A549 (cell line): ENCODE data around the gene MAPK8IP3. TPM values are rescaled to one million over a fixed set of nuclear protein-coding genes. Genes with fewer than 3 reads are reported as not detected.
A peak's percentile ranks its signal among the peaks of the same experiment; 100 is the strongest.

Experiments used
- ATAC-seq, 2 experiments: fragments of 200-7000 bp in 1 of 2; fragments of >200 bp in 1 of 2; cut with Nextera tagmentation in 1 of 2; cut with Tn5 transposase in 1 of 2; 3 replicates each; pipeline versions ENCODE4 v1.8.0 to v1.9.1; 2018 to 2020; ENCODE audit warnings: mild to moderate bottlenecking in 1 of 2, moderate library complexity in 1 of 2
- CTCF ChIA-PET: fragments of 300-600 bp; sonication (Branson Sonifier 250); formaldehyde crosslinking; extraction: SDS; loops from one replicate; lab custom pipeline; 2021; ENCODE audit warnings: antibody characterized with exemption, inconsistent platforms; lab: Yijun Ruan, JAX
- POLR2A ChIA-PET: fragments of 350-600 bp; formaldehyde crosslinking; extraction: SDS; loops from one replicate; lab custom pipeline; 2021; ENCODE audit warnings: antibody characterized with exemption, inconsistent platforms; lab: Yijun Ruan, JAX
- DNase-seq, 2 experiments: peaks; one replicate each; pipeline versions ENCODE4 v3.0.0 to v3.0.0-alpha.2; 2011 to 2016; ENCODE audit warnings: low read depth in 1 of 2, low spot score in 1 of 2
- FAIRE-seq: peaks from 2 replicates; lab custom pipeline; 2011; peaks lifted over from hg19 to GRCh38; lab: Jason Lieb, UNC
- H3K27ac ChIP-seq, 2 experiments: fragments of >200 bp; sonication (Bioruptor Twin); formaldehyde crosslinking; 3 replicates each; pipeline ENCODE4 v1.5.1; 2016 to 2017
- H3K4me1 ChIP-seq: fragments of >200 bp; sonication (Bioruptor Twin); formaldehyde crosslinking; 3 replicates; pipeline ENCODE4 v1.6.1; 2016
- H3K4me2 ChIP-seq: fragments of >200 bp; sonication (Bioruptor Twin); formaldehyde crosslinking; 3 replicates; pipeline ENCODE4 v1.6.1; 2016
- H3K4me3 ChIP-seq: fragments of >200 bp; sonication (Bioruptor Twin); formaldehyde crosslinking; 3 replicates; pipeline ENCODE4 v1.5.1; 2016
- H3K9me3 ChIP-seq: fragments of >200 bp; sonication (Bioruptor Twin); formaldehyde crosslinking; 3 replicates; pipeline ENCODE4 v1.6.1; 2016
- BHLHE40 ChIP-seq: IDR thresholded peaks from 2 replicates; pipeline ENCODE4 v1.6.1; 2012; ENCODE audit warnings: low read depth, low read length, inconsistent platforms
- CHD2 ChIP-seq: fragments of 150-350 bp; IDR thresholded peaks from 2 replicates; pipeline ENCODE4 v1.6.1; 2014; ENCODE audit warnings: low read length; ENCODE audit not compliant: partially characterized antibody
- EHF ChIP-seq: fragments of 250-450 bp; sonication (Bioruptor Pico); IDR thresholded peaks from 2 replicates; pipeline ENCODE4 v1.5.0; 2020; ENCODE audit warnings: mild to moderate bottlenecking
- EHMT2 ChIP-seq: fragments of 200-600 bp; sonication (generic); IDR thresholded peaks from 2 replicates; pipeline ENCODE4 v1.6.1; 2016; ENCODE audit warnings: antibody characterized with exemption, low read depth, mild to moderate bottlenecking, moderate library complexity
- ELK1 ChIP-seq: fragments of 150-350 bp; IDR thresholded peaks from 2 replicates; pipeline ENCODE4 v1.6.1; 2014; ENCODE audit warnings: low read depth, mild to moderate bottlenecking, low read length
- ESRRA ChIP-seq: fragments of 150-350 bp; IDR thresholded peaks from 2 replicates; pipeline ENCODE4 v1.6.1; 2014; ENCODE audit warnings: mild to moderate bottlenecking, low read length, borderline replicate concordance
- FOSB ChIP-seq: fragments of 250-450 bp; sonication (Bioruptor Pico); IDR thresholded peaks from 2 replicates; pipeline ENCODE4 v1.5.0; 2020; ENCODE audit warnings: mild to moderate bottlenecking, moderate library complexity
- FOXS1 ChIP-seq: fragments of 250-450 bp; sonication (Bioruptor Pico); IDR thresholded peaks from 2 replicates; pipeline ENCODE4 v1.5.0; 2020; ENCODE audit warnings: mild to moderate bottlenecking, moderate library complexity
- GATA3 ChIP-seq: IDR thresholded peaks from 2 replicates; pipeline ENCODE4 v1.6.1; 2012; ENCODE audit warnings: borderline replicate concordance
- KDM1A ChIP-seq: fragments of 200-600 bp; sonication (generic); IDR thresholded peaks from 2 replicates; pipeline ENCODE4 v1.6.1; 2016; ENCODE audit warnings: low read depth, mild to moderate bottlenecking
- MAX ChIP-seq: IDR thresholded peaks from 2 replicates; pipeline ENCODE4 v1.6.1; 2012
- NFE2L2 ChIP-seq: fragments of 150-350 bp; conservative IDR thresholded peaks from 2 replicates; pipeline ENCODE4 v1.6.1; 2014; ENCODE audit warnings: low read length
- PBX3 ChIP-seq: IDR thresholded peaks from 2 replicates; pipeline ENCODE4 v1.6.1; 2012
- PHF8 ChIP-seq: fragments of 200-600 bp; sonication (generic); IDR thresholded peaks from 2 replicates; pipeline ENCODE4 v1.6.1; 2016; ENCODE audit warnings: low read depth, mild to moderate bottlenecking, antibody characterized with exemption, moderate library complexity, borderline replicate concordance
- RARB ChIP-seq: fragments of 250-450 bp; sonication (Bioruptor Pico); IDR thresholded peaks from 2 replicates; pipeline ENCODE4 v1.8.0; 2021; ENCODE audit warnings: mild to moderate bottlenecking, moderate library complexity
- RCOR1 ChIP-seq: fragments of 150-350 bp; IDR thresholded peaks from 2 replicates; pipeline ENCODE4 v1.6.1; 2014; ENCODE audit warnings: antibody characterized with exemption, low read length, low read depth
- RFX5 ChIP-seq: fragments of 450-650 bp; IDR thresholded peaks from 2 replicates; pipeline ENCODE4 v1.7.1; 2014; ENCODE audit warnings: antibody characterized with exemption, mild to moderate bottlenecking, moderate library complexity
- RNF2 ChIP-seq: fragments of 200-600 bp; sonication (generic); IDR thresholded peaks from 2 replicates; pipeline ENCODE4 v1.6.1; 2016; ENCODE audit warnings: low read depth, mild to moderate bottlenecking, antibody characterized with exemption, moderate library complexity, borderline replicate concordance
- SMC3 ChIP-seq: fragments of >200 bp; sonication (Bioruptor Twin); formaldehyde crosslinking; IDR thresholded peaks from 3 replicates; pipeline ENCODE4 v1.6.1; 2018; ENCODE audit warnings: inconsistent platforms
- SREBF2 ChIP-seq: fragments of 450-650 bp; IDR thresholded peaks from 2 replicates; pipeline ENCODE4 v1.6.1; 2014; ENCODE audit warnings: mild to moderate bottlenecking, moderate library complexity
- TFCP2L1 ChIP-seq: fragments of 250-450 bp; sonication (Bioruptor Pico); IDR thresholded peaks from 2 replicates; pipeline ENCODE4 v1.5.0; 2021; ENCODE audit warnings: mild to moderate bottlenecking
- TP53 ChIP-seq: fragments of 250-450 bp; sonication (Bioruptor Pico); IDR thresholded peaks from 2 replicates; pipeline ENCODE4 v1.5.0; 2021; ENCODE audit warnings: mild to moderate bottlenecking, moderate library complexity
- USF2 ChIP-seq: fragments of 450-650 bp; IDR thresholded peaks from 2 replicates; pipeline ENCODE4 v1.6.1; 2014; ENCODE audit warnings: antibody characterized with exemption
- ZC3H11A ChIP-seq: fragments of 450-650 bp; IDR thresholded peaks from 2 replicates; pipeline ENCODE4 v1.6.1; 2014; ENCODE audit warnings: antibody characterized with exemption, mild to moderate bottlenecking
- ZFP36 ChIP-seq: fragments of 450-650 bp; IDR thresholded peaks from 2 replicates; pipeline ENCODE4 v1.6.1; 2014; ENCODE audit warnings: borderline replicate concordance; ENCODE audit not compliant: partially characterized antibody
- ZNF302 ChIP-seq: fragments of 250-450 bp; sonication (Bioruptor Pico); IDR thresholded peaks from 2 replicates; pipeline ENCODE4 v1.9.0; 2021; ENCODE audit warnings: inconsistent platforms, mild to moderate bottlenecking, moderate library complexity
- ZSCAN20 ChIP-seq: fragments of 250-450 bp; sonication (Bioruptor Pico); IDR thresholded peaks from 2 replicates; pipeline ENCODE4 v1.8.0; 2022; ENCODE audit warnings: mild to moderate bottlenecking, moderate library complexity
- WGBS: methylation state at CpG from one replicate; pipeline ENCODE4 v1.1.6; 2017; ENCODE audit errors: missing lambda C conversion rate; 5-methylcytosine and 5-hydroxymethylcytosine counted together
- polyA plus RNA-seq, 4 experiments: library from polyadenylated mRNA; depleted of rRNA in 3 of 4; stranded (reverse); fragments of >200 nt; fragmentation: RNase III in 1 of 4; extraction: RNeasy Plus Mini Kit Qiagen cat#74134 plus additional on column Dnase treatment in 1 of 4; gene quantifications; 2 replicates in 3 of 4; 3 replicates in 1 of 4; pipeline ENCODE4 v1.2.3, GENCODE V29; 2011 to 2017

The MAPK8IP3 gene
- polyA plus RNA-seq, 2 of the 4 experiments (the other 2 are of a cell fraction): 12.0 to 53.3 TPM

- no peak for TF ChIP-seq SMC3
- TF ChIP-seq ESRRA: no peak
- no peak for TF ChIP-seq RCOR1
- TF ChIP-seq RARB (CRISPR knock-in tag): no peak
- no peak for TF ChIP-seq NFE2L2
- TF ChIP-seq GATA3: no peak
- TF ChIP-seq FOXS1 (CRISPR knock-in tag): no peak
- TF ChIP-seq FOSB: no peak
- TF ChIP-seq PBX3: no peak
- TF ChIP-seq CHD2: no peak
- TF ChIP-seq BHLHE40: no peak
- TF ChIP-seq ELK1: no peak
- TF ChIP-seq ZNF302 (CRISPR knock-in tag): no peak
- TF ChIP-seq, all 56 proteins: peak for 0
- Histone ChIP-seq H3K4me2 (no peak overlapping the region), H3K4me1 (peaks cover 17% of the 10 kb centered on the region), H3K9me3 (no peaks in the 10 kb centered on the region), H3K4me3 (no peak overlapping the region), H3K27ac (no peak overlapping the region)
- DNase-seq: no peak
- no peak for FAIRE-seq
- POLR2A ChIA-PET: interaction anchor here (1.2 kb wide), 1 partner anchor 33 kb away, joined by 4 read pairs; the partner anchor contains the start of gene MAPK8IP3
- 96% methylated on average over 26 of the region's 26 CpGs for WGBS
- CTCF ChIA-PET: interaction anchor here (0.7 to 7.3 kb wide), 3 partner anchors 21 to 92 kb away, joined by 3 to 63 read pairs (median 4); partner anchors contain the start of gene MAPK8IP3
- no peak for ATAC-seq
These were observed 32.4 kb upstream of the MAPK8IP3 start for GRCh38 chr16:1673424-1674151.

- ATAC-seq: no peak
- no peak for DNase-seq
- Histone ChIP-seq H3K4me2 (peak overlapping the region; percentile 26; the same call in 2 of the 3 replicates), H3K9me3 (no peaks in the 10 kb centered on the region)
- CTCF ChIA-PET: interaction anchor here (1.0 to 7.3 kb wide), 3 partner anchors 22 to 53 kb away, joined by 3 to 63 read pairs (median 3); partner anchors contain the start of gene MAPK8IP3
- FAIRE-seq: no peak
- TF ChIP-seq ZC3H11A (no peak), NFE2L2 (no peak), MAX (no peak), ZSCAN20 (CRISPR knock-in tag) (no peak), ESRRA (no peak), EHF (no peak), RFX5 (no peak), ZFP36 (no peak), KDM1A (no peak), RNF2 (no peak), TFCP2L1 (CRISPR knock-in tag) (no peak), FOXS1 (CRISPR knock-in tag) (no peak), TP53 (CRISPR knock-in tag) (no peak), USF2 (no peak), EHMT2 (no peak), PHF8 (no peak), SREBF2 (no peak)
- TF ChIP-seq, all 56 proteins: peak for 0
- Histone ChIP-seq H3K27ac (0 out of 6 replicates have a peak overlapping the region, but pooled peaks of 1 of the 2 experiments have one; percentile 37), H3K4me1 (peaks cover 19% of the 10 kb centered on the region), H3K4me3 (no peak overlapping the region)
- POLR2A ChIA-PET: interaction anchor here (0.7 to 1.2 kb wide), 2 partner anchors 31 to 32 kb away, joined by 4 read pairs; partner anchors contain the start of gene MAPK8IP3
- WGBS: 80% methylated on average over 7 of the region's 7 CpGs
These were observed 31.7 kb upstream of the MAPK8IP3 start for GRCh38 chr16:1674306-1674705.
